Measurements from ENCODE around the gene ERGIC1. TPM values are rescaled to one million over a fixed set of nuclear protein-coding genes. Genes with fewer than 3 reads are reported as not detected.
A peak's percentile ranks its signal among the peaks of the same experiment; 100 is the strongest.
"Not testable (repeated sequence)": the region's sequence is repeated elsewhere in the genome, so short reads cannot be mapped to it uniquely, and the experiment has no call there.

The ERGIC1 gene
- total and polyA plus RNA-seq, 8 donors, result 116 to 229 (median 125) TPM

- TF ChIP-seq CTCF (IDR thresholded peaks at IDR 0.05), result no peak
- no peaks in the 10 kb centered on the region for H3K27me3 ChIP-seq
- intact Hi-C loops (cut with DNase I), result no loop called here
These were observed 12.6 kb downstream of the ERGIC1 start for GRCh38 chr5:172846677-172847076.

GRCh38 chr5:172847584-172847983 is 13.5 kb downstream of the ERGIC1 start:
- H3K4me3 ChIP-seq; intact Hi-C loops (cut with DNase I); ATAC-seq; H3K27ac ChIP-seq; H3K9me3 ChIP-seq; DNase-seq; H3K27me3 ChIP-seq: not testable (repeated sequence)
- H3K4me1 ChIP-seq, result peaks cover 20 to 57% of the 10 kb centered on the region in 2 donors
- H3K36me3 ChIP-seq, result peaks cover 0 to 11% of the 10 kb centered on the region in 2 donors

More at GRCh38 chr5:172846677-172847076, 12.6 kb downstream of the ERGIC1 start:
- Histone ChIP-seq H3K4me1 (peaks cover 20 to 50% of the 10 kb centered on the region in 2 donors), H3K9me3 (no peaks in the 10 kb centered on the region), H3K36me3 (peaks cover 0 to 11% of the 10 kb centered on the region in 2 donors), H3K27ac (peak overlapping the region in 1 of 2 donors; percentile 23), H3K4me3 (no peak overlapping the region)
- DNase-seq, result no peak
- no peak for ATAC-seq

GRCh38 chr5:172848419-172848818 is 14.4 kb downstream of the ERGIC1 start:
- peaks cover 20 to 64% of the 10 kb centered on the region in 2 donors for H3K4me1 ChIP-seq
- intact Hi-C loops (cut with DNase I), result no loop called here
- no peak for ATAC-seq
- no peak for TF ChIP-seq CTCF (IDR thresholded peaks at IDR 0.05)
- no peak overlapping the region for H3K27ac ChIP-seq
- peaks cover 0 to 8% of the 10 kb centered on the region in 2 donors for H3K36me3 ChIP-seq
- no peaks in the 10 kb centered on the region for H3K9me3 ChIP-seq
- no peak for DNase-seq
- no peak overlapping the region for H3K4me3 ChIP-seq
- no peaks in the 10 kb centered on the region for H3K27me3 ChIP-seq

- intact Hi-C loops (cut with DNase I), result no loop called here
- Histone ChIP-seq H3K27me3 (no peaks in the 10 kb centered on the region), H3K27ac (peak overlapping the region in 1 of 2 donors; percentile 35), H3K9me3 (no peaks in the 10 kb centered on the region), H3K36me3 (no peaks in the 10 kb centered on the region), H3K4me3 (no peak overlapping the region), H3K4me1 (peaks cover 24 to 74% of the 10 kb centered on the region in 2 donors)
- DNase-seq, result no peak
- no peak for TF ChIP-seq CTCF (IDR thresholded peaks at IDR 0.05)
- peak; percentile 51 for ATAC-seq
These were observed 15.8 kb downstream of the ERGIC1 start for GRCh38 chr5:172849606-172850453.

- Histone ChIP-seq H3K27ac (peak overlapping the region in 1 of 2 donors; percentile 35), H3K9me3 (no peaks in the 10 kb centered on the region), H3K27me3 (no peaks in the 10 kb centered on the region), H3K4me1 (peaks cover 30 to 75% of the 10 kb centered on the region in 2 donors), H3K36me3 (no peaks in the 10 kb centered on the region), H3K4me3 (no peak overlapping the region)
- TF ChIP-seq CTCF (IDR thresholded peaks at IDR 0.05), result no peak
- no peak for DNase-seq
- no peak for ATAC-seq
- intact Hi-C loops (cut with DNase I), result no loop called here
These were observed 16.4 kb downstream of the ERGIC1 start for GRCh38 chr5:172850454-172850797.

GRCh38 chr5:172851254-172851653 is 17.2 kb downstream of the ERGIC1 start:
- peaks cover 35 to 81% of the 10 kb centered on the region in 2 donors for H3K4me1 ChIP-seq
- H3K36me3 ChIP-seq; H3K9me3 ChIP-seq; H3K27me3 ChIP-seq; ATAC-seq; DNase-seq; H3K27ac ChIP-seq; intact Hi-C loops (cut with DNase I); H3K4me3 ChIP-seq: not testable (repeated sequence)

All from left lung (tissue), 10 donors.